Liver (tissue), 3 donors: ENCODE results near the gene GATAD2B.

Experiments
- SP1 ChIP-seq: IDR thresholded peaks from 2 replicates; pipeline ENCODE4 v1.6.1; 2018; ENCODE audit warnings: antibody characterized with exemption, mild to moderate bottlenecking
- TAF1 ChIP-seq: conservative IDR thresholded peaks from 2 replicates; pipeline ENCODE4 v1.6.1; 2016; ENCODE audit warnings: antibody characterized with exemption, mild to moderate bottlenecking
- TF ChIP-seq, protein P1 (sequence below): fragments of 150-350 bp; IDR thresholded peaks from 2 replicates; pipeline ENCODE4 v1.5.1; 2017; ENCODE audit warnings: improper control_type of control experiment, low read depth, low read length; ENCODE audit not compliant: missing input control
- donor health status: healthy.
- donor health status: healthy.

- TF ChIP-seq TAF1, result no peak
- TF ChIP-seq SP1, result no peak
- TF ChIP-seq, protein P1, sequence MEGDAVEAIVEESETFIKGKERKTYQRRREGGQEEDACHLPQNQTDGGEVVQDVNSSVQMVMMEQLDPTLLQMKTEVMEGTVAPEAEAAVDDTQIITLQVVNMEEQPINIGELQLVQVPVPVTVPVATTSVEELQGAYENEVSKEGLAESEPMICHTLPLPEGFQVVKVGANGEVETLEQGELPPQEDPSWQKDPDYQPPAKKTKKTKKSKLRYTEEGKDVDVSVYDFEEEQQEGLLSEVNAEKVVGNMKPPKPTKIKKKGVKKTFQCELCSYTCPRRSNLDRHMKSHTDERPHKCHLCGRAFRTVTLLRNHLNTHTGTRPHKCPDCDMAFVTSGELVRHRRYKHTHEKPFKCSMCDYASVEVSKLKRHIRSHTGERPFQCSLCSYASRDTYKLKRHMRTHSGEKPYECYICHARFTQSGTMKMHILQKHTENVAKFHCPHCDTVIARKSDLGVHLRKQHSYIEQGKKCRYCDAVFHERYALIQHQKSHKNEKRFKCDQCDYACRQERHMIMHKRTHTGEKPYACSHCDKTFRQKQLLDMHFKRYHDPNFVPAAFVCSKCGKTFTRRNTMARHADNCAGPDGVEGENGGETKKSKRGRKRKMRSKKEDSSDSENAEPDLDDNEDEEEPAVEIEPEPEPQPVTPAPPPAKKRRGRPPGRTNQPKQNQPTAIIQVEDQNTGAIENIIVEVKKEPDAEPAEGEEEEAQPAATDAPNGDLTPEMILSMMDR, result no peak
Measured at GRCh38 chr1:153801786-153802697, 120.7 kb downstream of the GATAD2B start.
